HCT116 (cell line): ENCODE measurements around the gene KHK.

Experiments
- CEBPB ChIP-seq: IDR thresholded peaks from 2 replicates; pipeline ENCODE4 v1.6.1; 2012; ENCODE audit warnings: low read depth
- EZH2 ChIP-seq: fragments of 200-600 bp; sonication (generic); IDR thresholded peaks from 2 replicates; pipeline ENCODE4 v1.6.1; 2017; ENCODE audit warnings: antibody characterized with exemption, mixed run types
- EZH2phosphoT487 ChIP-seq: fragments of 200-600 bp; IDR thresholded peaks from 2 replicates; pipeline ENCODE4 v1.6.1; 2018; ENCODE audit warnings: antibody characterized with exemption, borderline replicate concordance
- FOSL1 ChIP-seq: IDR thresholded peaks from 2 replicates; pipeline ENCODE4 v1.6.1; 2012; ENCODE audit warnings: low read depth
- POLR2A ChIP-seq: IDR thresholded peaks from 2 replicates; pipeline ENCODE4 v1.7.0; 2011; ENCODE audit warnings: borderline replicate concordance; ENCODE audit not compliant: insufficient read depth, insufficient read length; ENCODE audit errors: extremely low read depth
- POLR2AphosphoS5 ChIP-seq: IDR thresholded peaks from 2 replicates; pipeline ENCODE4 v1.6.1; 2011; ENCODE audit warnings: mild to moderate bottlenecking, low read depth, low read length, moderate library complexity
- SP1 ChIP-seq: IDR thresholded peaks from 2 replicates; pipeline ENCODE4 v1.6.1; 2012; ENCODE audit warnings: low read depth
- YY1 ChIP-seq: IDR thresholded peaks from 2 replicates; pipeline ENCODE4 v1.6.1; 2011; ENCODE audit warnings: low read length, low read depth, moderate library complexity, mild to moderate bottlenecking; ENCODE audit not compliant: insufficient replicate concordance; ENCODE audit errors: extremely low read depth
- TF ChIP-seq, protein P1 (sequence below), 3 experiments: fragments of 200-600 bp in 1 of 3; sonication (generic) in 1 of 3; IDR thresholded peaks in 2 of 3; conservative IDR thresholded peaks in 1 of 3; 2 replicates each; pipeline ENCODE4 v1.5.1; 2012 to 2017; ENCODE audit warnings: low read depth in 2 of 3, low read length in 2 of 3, antibody characterized with exemption in 1 of 3, borderline replicate concordance in 1 of 3, control low read depth in 1 of 3, mild to moderate bottlenecking in 1 of 3, mixed read lengths in 1 of 3, mixed run types in 1 of 3, moderate library complexity in 1 of 3; ENCODE audit not compliant: insufficient read depth in 1 of 3
- TF ChIP-seq, protein P2 (sequence below): IDR thresholded peaks from 2 replicates; pipeline ENCODE4 v1.6.1; 2011; ENCODE audit warnings: mild to moderate bottlenecking, low read length, moderate library complexity; ENCODE audit not compliant: insufficient replicate concordance; ENCODE audit errors: extremely low read depth

- TF ChIP-seq, protein P1, sequence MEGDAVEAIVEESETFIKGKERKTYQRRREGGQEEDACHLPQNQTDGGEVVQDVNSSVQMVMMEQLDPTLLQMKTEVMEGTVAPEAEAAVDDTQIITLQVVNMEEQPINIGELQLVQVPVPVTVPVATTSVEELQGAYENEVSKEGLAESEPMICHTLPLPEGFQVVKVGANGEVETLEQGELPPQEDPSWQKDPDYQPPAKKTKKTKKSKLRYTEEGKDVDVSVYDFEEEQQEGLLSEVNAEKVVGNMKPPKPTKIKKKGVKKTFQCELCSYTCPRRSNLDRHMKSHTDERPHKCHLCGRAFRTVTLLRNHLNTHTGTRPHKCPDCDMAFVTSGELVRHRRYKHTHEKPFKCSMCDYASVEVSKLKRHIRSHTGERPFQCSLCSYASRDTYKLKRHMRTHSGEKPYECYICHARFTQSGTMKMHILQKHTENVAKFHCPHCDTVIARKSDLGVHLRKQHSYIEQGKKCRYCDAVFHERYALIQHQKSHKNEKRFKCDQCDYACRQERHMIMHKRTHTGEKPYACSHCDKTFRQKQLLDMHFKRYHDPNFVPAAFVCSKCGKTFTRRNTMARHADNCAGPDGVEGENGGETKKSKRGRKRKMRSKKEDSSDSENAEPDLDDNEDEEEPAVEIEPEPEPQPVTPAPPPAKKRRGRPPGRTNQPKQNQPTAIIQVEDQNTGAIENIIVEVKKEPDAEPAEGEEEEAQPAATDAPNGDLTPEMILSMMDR (IDR thresholded peaks at IDR 0.05 in 2 of 3, conservative IDR thresholded peaks at IDR 0.05 in 1 of 3; ENCODE audit: borderline replicate concordance in 1 of 3, insufficient read depth in 1 of 3, low read depth in 2 of 3, low read length in 2 of 3), result no peak
- no peak for TF ChIP-seq POLR2AphosphoS5
- TF ChIP-seq YY1, result no peak
- TF ChIP-seq EZH2, result no peak
- no peak for TF ChIP-seq FOSL1
- no peak for TF ChIP-seq SP1
- TF ChIP-seq CEBPB, result no peak
- TF ChIP-seq EZH2phosphoT487, result no peak
- TF ChIP-seq, protein P2, sequence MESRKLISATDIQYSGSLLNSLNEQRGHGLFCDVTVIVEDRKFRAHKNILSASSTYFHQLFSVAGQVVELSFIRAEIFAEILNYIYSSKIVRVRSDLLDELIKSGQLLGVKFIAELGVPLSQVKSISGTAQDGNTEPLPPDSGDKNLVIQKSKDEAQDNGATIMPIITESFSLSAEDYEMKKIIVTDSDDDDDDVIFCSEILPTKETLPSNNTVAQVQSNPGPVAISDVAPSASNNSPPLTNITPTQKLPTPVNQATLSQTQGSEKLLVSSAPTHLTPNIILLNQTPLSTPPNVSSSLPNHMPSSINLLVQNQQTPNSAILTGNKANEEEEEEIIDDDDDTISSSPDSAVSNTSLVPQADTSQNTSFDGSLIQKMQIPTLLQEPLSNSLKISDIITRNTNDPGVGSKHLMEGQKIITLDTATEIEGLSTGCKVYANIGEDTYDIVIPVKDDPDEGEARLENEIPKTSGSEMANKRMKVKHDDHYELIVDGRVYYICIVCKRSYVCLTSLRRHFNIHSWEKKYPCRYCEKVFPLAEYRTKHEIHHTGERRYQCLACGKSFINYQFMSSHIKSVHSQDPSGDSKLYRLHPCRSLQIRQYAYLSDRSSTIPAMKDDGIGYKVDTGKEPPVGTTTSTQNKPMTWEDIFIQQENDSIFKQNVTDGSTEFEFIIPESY, result no peak
- TF ChIP-seq POLR2A, result no peak
These were observed 8.0 kb upstream of the KHK start, which contains the start of gene EMILIN1 for GRCh38 chr2:27078267-27079194.
